GM12878 (cell line): Measurements from ENCODE around the gene ZNF329. TPM values are rescaled to one million over a fixed set of nuclear protein-coding genes. Genes with fewer than 3 reads are reported as not detected.
A peak's percentile ranks its signal among the peaks of the same experiment; 100 is the strongest.

ENCODE experiments used
- CREM ChIP-seq: IDR thresholded peaks from 2 replicates; pipeline ENCODE4 v1.6.1; 2014; ENCODE audit warnings: antibody characterized with exemption, low read depth
- E4F1 ChIP-seq: fragments of 450-650 bp; IDR thresholded peaks from 2 replicates; pipeline ENCODE4 v1.6.1; 2018; ENCODE audit warnings: borderline replicate concordance, mild to moderate bottlenecking; ENCODE audit not compliant: partially characterized antibody
- IKZF1 ChIP-seq: fragments of 450-650 bp; conservative IDR thresholded peaks from 2 replicates; pipeline ENCODE4 v1.6.1; 2017; ENCODE audit warnings: antibody characterized with exemption, mild to moderate bottlenecking
- JUND ChIP-seq: IDR thresholded peaks from 2 replicates; pipeline ENCODE4 v1.6.1; 2012; ENCODE audit warnings: low read depth, mild to moderate bottlenecking, low read length, improper control_type of control experiment, moderate library complexity
- KAT2A ChIP-seq: conservative IDR thresholded peaks from 2 replicates; pipeline ENCODE4 v1.6.1; 2011; ENCODE audit warnings: low read depth, low read length; ENCODE audit not compliant: control insufficient read depth
- LARP7 ChIP-seq: fragments of 450-650 bp; IDR thresholded peaks from 2 replicates; pipeline ENCODE4 v1.6.1; 2017; ENCODE audit warnings: mild to moderate bottlenecking
- MLLT1 ChIP-seq: fragments of 450-650 bp; IDR thresholded peaks from 2 replicates; pipeline ENCODE4 v1.6.1; 2016; ENCODE audit warnings: mild to moderate bottlenecking
- NFYA ChIP-seq: IDR thresholded peaks from 2 replicates; pipeline ENCODE4 v1.6.1; 2011; ENCODE audit warnings: low read depth, mild to moderate bottlenecking, low read length, improper control_type of control experiment, borderline replicate concordance
- RELB ChIP-seq: fragments of 450-650 bp; IDR thresholded peaks from 2 replicates; pipeline ENCODE4 v1.6.1; 2017; ENCODE audit warnings: low read depth, mild to moderate bottlenecking, moderate library complexity
- SIN3A ChIP-seq: IDR thresholded peaks from 2 replicates; pipeline ENCODE4 v1.6.1; 2012; ENCODE audit warnings: low read depth, low read length, improper control_type of control experiment
- SMAD1 ChIP-seq: fragments of 450-650 bp; IDR thresholded peaks from 2 replicates; pipeline ENCODE4 v1.6.1; 2018; ENCODE audit warnings: mild to moderate bottlenecking, low read depth; ENCODE audit not compliant: partially characterized antibody
- SMARCA5 ChIP-seq: fragments of 450-650 bp; IDR thresholded peaks from 2 replicates; pipeline ENCODE4 v1.6.1; 2017; ENCODE audit warnings: mild to moderate bottlenecking
- SREBF1 ChIP-seq: IDR thresholded peaks from 2 replicates; pipeline ENCODE4 v1.6.1; 2012; ENCODE audit warnings: mild to moderate bottlenecking, low read length
- STAT1 ChIP-seq: fragments of 450-650 bp; conservative IDR thresholded peaks from 2 replicates; pipeline ENCODE4 v1.6.1; 2014; ENCODE audit warnings: antibody characterized with exemption, mild to moderate bottlenecking
- ZNF592 ChIP-seq: fragments of 450-650 bp; IDR thresholded peaks from 2 replicates; pipeline ENCODE4 v1.6.1; 2017; ENCODE audit warnings: mild to moderate bottlenecking, moderate library complexity
- polyA plus RNA-seq, 11 experiments: library from polyadenylated mRNA; depleted of rRNA in 4 of 11; unstranded in 6 of 11; stranded (reverse) in 5 of 11; fragments of >200 nt; fragmentation: Nextera tagmentation in 4 of 11; fragmentation: Illumina TruSeq in 1 of 11; extraction: Ambion mirVana in 4 of 11; extraction: Trizol in 1 of 11; gene quantifications; 1 replicate in 1 of 11; 2 replicates in 10 of 11; pipeline versions ENCODE4 v1.2.1 to v1.2.3, GENCODE V29; 2011 to 2016; ENCODE audit warnings: inconsistent platforms in 2 of 11, missing spikeins in 2 of 11, low read depth in 1 of 11
- total RNA-seq, 4 experiments: library from RNA; depleted of rRNA in 3 of 4; stranded (reverse); fragments of >200 nt in 3 of 4; fragmentation: Illumina TruSeq in 1 of 4; extraction: Trizol in 1 of 4; gene quantifications; 2 replicates each; pipeline versions ENCODE4 v1.2.1 to v1.2.3, GENCODE V29; 2013 to 2021
- TF ChIP-seq, protein P1 (sequence below): fragments of 450-650 bp; IDR thresholded peaks from 2 replicates; pipeline ENCODE4 v1.6.1; 2017; ENCODE audit warnings: antibody characterized with exemption, mild to moderate bottlenecking, moderate library complexity

The ZNF329 gene
- total and polyA plus RNA-seq, 10 of the 15 experiments (the other 5 are each of a cell fraction or from before 2014, with no cell fraction given): 0.11 to 4.7 (median 0.56) TPM; not detected in 1

DNA sequence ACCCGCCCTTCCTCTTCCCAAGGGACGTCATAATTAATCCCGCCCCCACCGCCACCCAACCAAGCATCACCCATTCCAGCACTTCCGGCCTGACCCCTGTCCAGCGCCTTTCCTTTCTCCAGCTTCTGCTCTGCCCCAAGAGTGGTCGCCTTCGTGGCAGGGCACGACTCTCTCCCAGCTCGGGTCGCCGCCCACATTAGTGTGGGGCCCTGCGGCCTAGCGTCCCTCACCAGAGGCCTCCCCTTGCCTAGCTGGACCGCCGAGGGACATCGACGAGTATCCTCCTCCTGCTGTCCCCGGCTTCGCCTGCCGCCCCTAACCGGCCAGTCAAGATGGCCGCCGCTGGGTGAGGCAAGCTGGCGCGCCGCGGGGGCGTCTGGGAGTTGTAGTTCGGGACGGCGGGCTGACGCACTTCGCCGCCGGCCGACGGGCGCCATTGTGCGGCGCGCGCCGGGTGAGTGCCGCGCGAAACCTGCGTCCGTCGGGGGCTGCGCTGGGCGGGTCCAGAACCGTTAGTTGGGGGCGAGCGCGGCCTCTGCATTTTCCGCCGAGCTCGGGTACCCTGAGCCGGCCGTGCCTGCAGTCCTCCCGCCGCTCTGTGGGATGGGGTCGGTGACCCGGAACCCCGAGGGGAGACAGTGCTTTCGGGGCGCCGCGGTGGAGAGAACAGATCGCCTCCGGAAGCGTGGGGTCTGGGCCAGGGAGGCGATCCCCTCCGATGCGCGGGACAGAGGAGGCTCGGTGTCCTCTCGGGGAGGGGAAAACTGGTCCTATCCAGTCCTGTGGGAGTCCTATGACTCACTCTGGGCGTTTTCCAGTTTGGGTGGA, 32.6 kb upstream of the ZNF329 start, which contains the start of gene ZNF274 (continued):
- TF ChIP-seq RELB (peak; percentile 58; the same call in 1 of the 2 replicates), MLLT1 (peak; percentile 42; the same call in 1 of the 2 replicates), ZNF592 (no peak), E4F1 (peak; percentile 42), JUND (0 out of 2 replicates have a peak, but pooled peaks have one; percentile 4), SMARCA5 (peak; percentile 96), SMAD1 (peak; percentile 62), NFYA (no peak), CREM (0 out of 2 replicates have a peak, but pooled peaks have one; percentile 59), LARP7 (peak; percentile 85), SREBF1 (0 out of 2 replicates have a peak, but pooled peaks have one; percentile 41), SIN3A (no peak), IKZF1 (peak; percentile 95), STAT1 (0 out of 2 replicates have a peak, but pooled peaks have one; percentile 84), KAT2A (no peak)
- TF ChIP-seq, protein P1, sequence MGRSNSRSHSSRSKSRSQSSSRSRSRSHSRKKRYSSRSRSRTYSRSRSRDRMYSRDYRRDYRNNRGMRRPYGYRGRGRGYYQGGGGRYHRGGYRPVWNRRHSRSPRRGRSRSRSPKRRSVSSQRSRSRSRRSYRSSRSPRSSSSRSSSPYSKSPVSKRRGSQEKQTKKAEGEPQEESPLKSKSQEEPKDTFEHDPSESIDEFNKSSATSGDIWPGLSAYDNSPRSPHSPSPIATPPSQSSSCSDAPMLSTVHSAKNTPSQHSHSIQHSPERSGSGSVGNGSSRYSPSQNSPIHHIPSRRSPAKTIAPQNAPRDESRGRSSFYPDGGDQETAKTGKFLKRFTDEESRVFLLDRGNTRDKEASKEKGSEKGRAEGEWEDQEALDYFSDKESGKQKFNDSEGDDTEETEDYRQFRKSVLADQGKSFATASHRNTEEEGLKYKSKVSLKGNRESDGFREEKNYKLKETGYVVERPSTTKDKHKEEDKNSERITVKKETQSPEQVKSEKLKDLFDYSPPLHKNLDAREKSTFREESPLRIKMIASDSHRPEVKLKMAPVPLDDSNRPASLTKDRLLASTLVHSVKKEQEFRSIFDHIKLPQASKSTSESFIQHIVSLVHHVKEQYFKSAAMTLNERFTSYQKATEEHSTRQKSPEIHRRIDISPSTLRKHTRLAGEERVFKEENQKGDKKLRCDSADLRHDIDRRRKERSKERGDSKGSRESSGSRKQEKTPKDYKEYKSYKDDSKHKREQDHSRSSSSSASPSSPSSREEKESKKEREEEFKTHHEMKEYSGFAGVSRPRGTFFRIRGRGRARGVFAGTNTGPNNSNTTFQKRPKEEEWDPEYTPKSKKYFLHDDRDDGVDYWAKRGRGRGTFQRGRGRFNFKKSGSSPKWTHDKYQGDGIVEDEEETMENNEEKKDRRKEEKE: no peak
